Islet precursor cell (in vitro differentiated cells): Measurements from ENCODE around the gene GNG3.
"Not testable (repeated sequence)": the region's sequence is repeated elsewhere in the genome, so short reads cannot be mapped to it uniquely, and the experiment has no call there.

Source experiments
- DNase-seq: peaks from one replicate; pipeline ENCODE4 v3.0.0-alpha.2; 2018

Gene GNG3

GRCh38 chr11:62688491-62688890 is 19.0 kb upstream of the GNG3 start:
- no peak for DNase-seq

- no peak for DNase-seq
Measured at GRCh38 chr11:62689421-62690183, 17.9 kb upstream of the GNG3 start, which contains the start of gene LRRN4CL. Gene LRRN4CL (minus strand): TSS chr11:62689530. CDS start chr11:62688508, 1,022 bp downstream.

GRCh38 chr11:62693624-62694023 is 13.9 kb upstream of the GNG3 start:
- DNase-seq, result not testable (repeated sequence)

GRCh38 chr11:62694455-62695167 is 12.9 kb upstream of the GNG3 start:
- peak; percentile 84 for DNase-seq

- DNase-seq, result no peak
Measured at GRCh38 chr11:62702246-62702645, 5.2 kb upstream of the GNG3 start.

GRCh38 chr11:62703921-62704320 is 3.6 kb upstream of the GNG3 start:
- DNase-seq, result not testable (repeated sequence)

GRCh38 chr11:62705413-62705812 is 2.1 kb upstream of the GNG3 start:
- no peak for DNase-seq

- peak; percentile 98 for DNase-seq
Measured at GRCh38 chr11:62705880-62706849, 1.3 kb upstream of the GNG3 start.

- DNase-seq, result no peak
Measured at GRCh38 chr11:62706850-62707247, 627 bp upstream of the GNG3 start.

- no peak for DNase-seq
Measured at GRCh38 chr11:62708392-62708791, 916 bp downstream of the GNG3 start.

GRCh38 chr11:62708793-62709192 is 1.3 kb downstream of the GNG3 start:
- DNase-seq, result peak; percentile 62

- peak; percentile 97 for DNase-seq
Measured at GRCh38 chr11:62709247-62710000, 1.9 kb downstream of the GNG3 start.

- peak; percentile 56 for DNase-seq
Measured at GRCh38 chr11:62710001-62710345, 2.5 kb downstream of the GNG3 start.

- no peak for DNase-seq
Measured at GRCh38 chr11:62712276-62712812, 4.9 kb downstream of the GNG3 start.

- no peak for DNase-seq
Measured at GRCh38 chr11:62712861-62713260, 5.4 kb downstream of the GNG3 start.

GRCh38 chr11:62713343-62713742 is 5.9 kb downstream of the GNG3 start:
- peak; percentile 58 for DNase-seq

- no peak for DNase-seq
Measured at GRCh38 chr11:62715150-62716130, 8.0 kb downstream of the GNG3 start.

GRCh38 chr11:62716206-62716605 is 8.7 kb downstream of the GNG3 start:
- no peak for DNase-seq

- DNase-seq, result no peak
Measured at GRCh38 chr11:62716816-62717215, 9.3 kb downstream of the GNG3 start.

- DNase-seq, result no peak
Measured at GRCh38 chr11:62719302-62719978, 12.0 kb downstream of the GNG3 start.
